CMK (cell line): Measurements from ENCODE around the gene MT1A.
"Not testable (repeated sequence)": the region's sequence is repeated elsewhere in the genome, so short reads cannot be mapped to it uniquely, and the experiment has no call there.

Experiments used
- DNase-seq: peaks from one replicate; pipeline ENCODE4 v3.0.0-alpha.2; 2010; ENCODE audit warnings: low read depth

Gene MT1A

DNA sequence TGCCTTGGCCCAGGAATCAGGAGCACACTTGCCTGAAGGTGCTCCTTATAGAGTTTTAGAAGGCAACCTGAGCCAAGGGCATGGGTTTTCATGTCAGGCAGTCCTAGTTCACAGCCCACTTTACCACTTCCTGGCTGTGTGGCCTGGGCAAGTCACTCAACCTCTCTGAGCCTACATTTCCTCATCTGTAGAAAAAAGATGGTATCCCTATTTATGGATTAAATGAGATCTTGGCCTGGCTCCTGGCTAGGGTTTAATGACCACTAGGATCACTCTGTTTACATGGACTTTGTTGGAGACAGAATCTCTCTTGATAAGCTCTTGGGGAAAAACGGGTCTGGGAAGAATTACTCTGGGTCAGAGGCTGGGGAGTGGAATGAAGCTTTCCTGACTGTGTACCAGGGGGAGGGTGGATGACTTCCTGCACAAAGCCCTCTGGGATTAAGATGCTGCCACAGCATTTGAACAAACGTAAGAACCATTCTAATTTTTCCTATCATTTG is 27.8 kb upstream of the MT1A start:
- DNase-seq, result no peak

DNA sequence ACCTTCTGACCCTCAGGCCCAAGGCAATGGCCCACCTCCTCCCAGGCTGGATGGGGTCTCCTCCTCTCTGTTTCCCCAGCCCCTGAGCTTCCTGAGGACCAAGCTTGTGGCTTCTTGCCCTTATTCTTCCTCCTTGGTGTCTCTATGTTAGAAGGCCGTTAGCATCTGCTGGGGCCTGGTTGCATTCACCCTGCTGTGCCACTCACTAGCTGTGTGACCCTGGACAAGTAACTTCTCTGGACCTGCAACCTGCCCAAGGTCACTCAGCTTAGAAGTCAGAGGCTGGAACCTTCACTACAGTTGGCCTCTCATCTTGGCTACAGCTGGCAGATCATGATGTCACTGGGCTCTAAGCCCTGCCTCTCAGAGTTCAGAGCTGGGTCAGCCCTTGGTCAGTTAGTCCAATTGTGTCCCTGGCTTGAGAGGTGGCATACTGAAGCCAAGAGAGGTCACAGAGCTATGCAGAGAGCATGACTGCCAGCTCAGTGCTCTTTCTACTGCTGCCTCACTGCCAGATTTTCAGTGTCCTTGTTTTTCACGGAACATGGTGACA is 27.1 kb upstream of the MT1A start:
- DNase-seq, result no peak

DNA sequence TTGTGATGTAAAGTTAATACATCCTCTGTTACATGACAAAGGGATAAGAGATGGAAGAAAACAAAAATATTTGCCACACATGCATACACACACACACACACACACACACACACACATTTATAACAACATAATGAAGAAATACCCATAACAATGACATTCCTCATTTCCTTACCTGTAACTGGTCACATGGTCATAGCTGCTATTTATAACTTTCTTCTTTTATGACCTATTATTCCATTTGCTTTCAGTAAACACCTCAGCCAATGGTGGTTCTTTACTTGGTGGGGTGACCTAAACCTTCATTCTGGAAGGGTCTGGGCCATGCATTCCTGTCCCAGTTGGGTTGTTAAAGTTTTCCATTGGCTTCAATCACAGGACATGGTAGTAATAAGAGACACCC is 24.8 kb upstream of the MT1A start:
- DNase-seq, result no peak

DNA sequence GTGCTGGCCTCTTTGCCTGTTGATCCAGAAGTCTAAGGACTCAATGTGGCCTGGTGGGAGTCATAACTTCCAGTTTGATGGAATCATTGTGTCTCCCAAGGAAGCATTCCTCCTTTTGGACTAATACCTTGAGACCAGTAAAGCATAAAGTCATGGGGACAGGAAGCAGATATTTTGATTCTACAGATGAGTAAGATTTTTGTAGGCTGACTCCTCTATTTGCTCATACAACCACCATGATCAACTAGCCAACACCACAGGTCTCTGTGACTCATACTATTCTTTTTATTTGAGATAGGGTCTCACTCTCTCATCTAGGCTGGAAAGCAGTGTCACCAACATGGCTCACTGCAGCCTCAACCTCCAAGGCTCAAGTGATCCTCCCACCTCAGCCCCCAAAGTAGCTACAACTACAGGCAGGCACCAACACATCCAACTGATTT is 23.9 kb upstream of the MT1A start:
- no peak for DNase-seq

DNA sequence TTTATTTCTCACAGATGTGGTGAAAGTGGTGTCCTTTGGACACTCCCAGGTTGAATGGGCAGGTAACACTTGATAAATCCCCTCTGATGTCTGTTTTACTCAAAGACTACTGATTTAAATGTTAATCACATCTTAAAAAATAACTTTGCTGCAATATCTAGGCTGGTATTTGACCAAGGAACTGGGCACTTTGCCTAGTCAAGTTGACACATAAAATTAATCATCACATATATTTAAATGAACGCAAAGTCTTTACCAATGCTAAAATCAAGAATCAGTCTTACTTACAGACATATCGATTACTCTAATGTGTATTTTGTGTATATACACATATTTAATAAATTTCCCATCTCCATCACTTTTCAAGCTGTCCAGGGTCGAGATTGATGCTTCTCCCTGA is 23.1 kb upstream of the MT1A start:
- DNase-seq, result no peak

GRCh38 chr16:56616608-56617211 is 21.8 kb upstream of the MT1A start:
- DNase-seq, result no peak

DNA sequence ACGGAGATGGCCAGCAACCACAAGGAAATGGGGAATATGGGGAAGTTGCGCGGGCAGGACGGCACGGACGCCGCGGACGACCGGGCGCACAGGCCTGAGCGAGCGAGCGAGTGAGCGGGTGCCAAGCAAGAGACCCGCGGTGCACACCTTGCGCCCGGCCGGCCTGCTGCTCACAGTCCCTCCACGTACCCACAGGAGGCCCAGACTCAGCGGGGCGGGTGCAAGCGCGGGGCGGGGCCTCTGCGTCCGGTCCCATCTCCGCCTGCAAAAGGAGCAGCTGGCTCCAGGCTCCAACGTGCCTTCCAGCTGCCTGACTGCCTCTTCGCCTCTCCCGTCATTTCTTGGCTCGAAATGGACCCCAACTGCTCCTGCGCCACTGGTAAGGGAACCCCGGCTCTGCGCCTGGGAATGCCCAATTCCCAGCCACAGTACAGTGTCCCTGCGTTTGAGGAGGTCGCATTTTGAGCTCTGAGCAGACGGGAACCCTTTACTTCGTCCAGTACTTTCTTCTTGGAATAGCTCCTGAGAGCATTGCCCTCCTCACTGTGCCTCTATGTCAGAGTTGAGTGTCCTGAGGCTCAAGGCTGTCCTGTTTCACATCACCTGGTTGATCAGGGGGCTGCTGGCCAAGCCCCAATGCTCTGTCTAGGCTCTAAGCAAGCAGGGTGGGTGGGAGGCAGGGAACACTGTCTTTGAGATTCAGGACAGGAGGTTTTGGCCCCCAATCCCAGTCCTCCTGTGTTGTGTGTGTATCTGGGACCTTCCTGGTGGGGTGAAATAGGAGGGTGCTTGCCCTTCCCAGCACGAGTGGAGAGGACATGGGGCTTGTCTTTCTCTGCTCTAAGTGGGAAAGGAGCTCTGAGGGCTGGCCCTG is 21.0 kb upstream of the MT1A start:
- DNase-seq, result no peak

DNA sequence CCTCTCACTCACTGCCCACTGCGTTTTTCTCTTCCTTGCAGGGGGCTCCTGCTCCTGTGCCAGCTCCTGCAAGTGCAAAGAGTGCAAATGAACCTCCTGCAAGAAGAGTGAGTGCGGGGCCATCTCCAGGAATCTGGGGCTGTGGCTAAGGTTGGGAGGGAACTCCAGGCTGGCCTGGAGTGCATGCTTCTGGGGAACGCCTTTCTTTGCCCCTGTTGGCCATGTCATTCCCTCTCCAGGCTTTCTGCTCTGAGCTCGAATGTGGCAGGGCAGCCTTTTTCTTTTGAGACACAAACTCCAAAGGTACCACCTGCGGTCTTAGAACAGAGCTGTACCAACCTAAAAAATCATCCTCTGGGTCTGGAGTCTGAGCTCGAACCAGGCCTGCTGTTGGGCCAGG is 20.3 kb upstream of the MT1A start:
- DNase-seq, result no peak

DNA sequence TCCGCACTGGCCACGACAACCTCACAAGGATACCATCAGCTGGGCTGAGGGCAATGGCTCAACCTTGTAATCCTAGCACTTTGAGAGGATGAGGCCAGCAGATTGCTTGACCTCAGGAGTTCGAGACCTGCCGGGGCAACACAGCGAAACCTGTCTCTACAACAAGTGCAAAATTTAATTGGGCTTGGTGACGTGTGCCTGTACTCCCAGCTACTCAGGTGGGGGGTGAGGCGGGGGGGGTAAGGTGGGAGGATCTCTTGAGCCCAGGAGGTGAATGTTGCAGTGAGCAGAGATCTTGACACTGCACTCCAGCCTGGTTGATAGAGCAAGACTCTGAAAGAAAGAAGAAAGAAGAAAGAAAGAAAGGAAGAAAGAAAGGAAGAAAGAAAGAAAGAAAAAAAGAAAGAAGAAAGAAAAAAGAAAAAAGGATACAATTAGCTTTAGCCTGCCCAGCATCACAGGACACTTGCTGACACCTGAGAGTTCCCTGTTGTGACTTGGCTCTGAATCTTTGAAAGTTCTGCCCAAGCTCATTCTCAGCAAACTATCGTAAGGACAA is 18.0 kb upstream of the MT1A start:
- DNase-seq, result no peak

- DNase-seq, result not testable (repeated sequence)
Observed at GRCh38 chr16:56621665-56622445, 16.6 kb upstream of the MT1A start.

GRCh38 chr16:56623184-56623583 is 15.3 kb upstream of the MT1A start:
- not testable (repeated sequence) for DNase-seq

DNA sequence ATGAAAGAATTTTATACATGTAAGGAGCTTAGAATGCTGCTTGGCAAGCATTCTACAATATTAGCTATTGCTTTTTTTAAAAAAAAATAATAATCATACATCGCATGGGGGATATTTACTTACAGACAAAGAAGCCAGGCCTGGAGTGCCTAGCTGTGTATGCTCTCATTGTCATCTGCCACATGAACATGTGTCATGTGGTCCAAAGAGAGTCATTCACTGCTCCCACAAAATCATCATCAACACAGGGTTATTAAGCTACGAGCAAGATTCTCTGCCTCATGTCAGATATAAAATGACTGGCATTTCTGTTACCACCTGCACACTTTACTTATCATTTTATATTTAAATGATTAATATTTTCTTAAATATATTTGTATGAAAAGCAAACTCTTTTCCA is 14.8 kb upstream of the MT1A start:
- no peak for DNase-seq

DNA sequence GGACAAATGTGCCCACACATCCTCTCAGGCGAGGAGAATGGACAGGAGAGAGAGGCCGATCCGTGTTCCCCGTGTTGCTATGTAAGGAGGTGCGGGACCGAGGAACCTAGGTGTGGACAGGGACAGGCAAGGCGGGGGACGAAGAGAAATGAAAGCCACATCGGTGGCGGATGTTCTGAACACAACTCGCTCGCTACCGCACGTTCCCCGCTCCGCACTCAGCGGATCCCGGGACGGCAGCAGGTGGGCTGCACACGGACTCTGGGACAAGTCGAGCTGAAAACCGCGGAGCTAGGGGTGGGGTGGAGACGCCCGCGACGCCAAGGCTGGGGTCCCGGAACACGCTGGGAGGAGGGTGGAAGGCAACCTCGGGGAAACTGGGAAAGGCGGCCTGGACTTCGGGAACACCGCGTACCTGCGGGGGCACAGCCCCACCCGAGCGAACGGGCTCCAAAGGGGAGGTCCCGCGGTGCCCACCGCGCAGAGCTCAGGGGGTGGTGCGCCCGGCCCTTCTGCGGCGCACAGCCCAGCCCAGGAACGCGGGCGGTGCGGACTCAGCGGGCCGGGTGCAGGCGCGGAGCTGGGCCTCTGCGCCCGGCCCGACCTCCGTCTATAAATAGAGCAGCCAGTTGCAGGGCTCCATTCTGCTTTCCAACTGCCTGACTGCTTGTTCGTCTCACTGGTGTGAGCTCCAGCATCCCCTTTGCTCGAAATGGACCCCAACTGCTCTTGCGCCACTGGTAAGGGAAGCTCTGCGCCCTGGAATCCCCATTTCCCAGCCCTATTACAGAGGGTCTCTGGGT is 13.1 kb upstream of the MT1A start, which contains the start of gene MT1E:
Gene MT1E (plus strand): TSS at position 642 of the 803 bp plus-strand sequence. CDS start 71 bp downstream, at position 713.
- no peak for DNase-seq

- no peak for DNase-seq
Observed at GRCh38 chr16:56625943-56626654, 12.4 kb upstream of the MT1A start.

DNA sequence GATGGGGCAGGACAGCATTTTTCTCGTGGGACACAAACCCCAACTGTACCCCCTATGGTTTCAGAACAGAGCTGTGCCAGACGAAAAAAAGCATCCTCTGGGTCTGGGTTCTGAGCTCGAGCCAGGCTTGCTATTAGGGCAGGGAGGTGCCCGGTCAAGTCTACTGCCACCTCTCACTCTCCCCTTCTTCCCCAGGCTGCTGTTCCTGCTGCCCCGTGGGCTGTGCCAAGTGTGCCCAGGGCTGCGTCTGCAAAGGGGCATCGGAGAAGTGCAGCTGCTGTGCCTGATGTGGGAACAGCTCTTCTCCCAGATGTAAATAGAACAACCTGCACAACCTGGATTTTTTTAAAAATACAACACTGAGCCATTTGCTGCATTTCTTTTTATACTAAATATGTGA is 11.8 kb upstream of the MT1A start:
- DNase-seq, result no peak

DNA sequence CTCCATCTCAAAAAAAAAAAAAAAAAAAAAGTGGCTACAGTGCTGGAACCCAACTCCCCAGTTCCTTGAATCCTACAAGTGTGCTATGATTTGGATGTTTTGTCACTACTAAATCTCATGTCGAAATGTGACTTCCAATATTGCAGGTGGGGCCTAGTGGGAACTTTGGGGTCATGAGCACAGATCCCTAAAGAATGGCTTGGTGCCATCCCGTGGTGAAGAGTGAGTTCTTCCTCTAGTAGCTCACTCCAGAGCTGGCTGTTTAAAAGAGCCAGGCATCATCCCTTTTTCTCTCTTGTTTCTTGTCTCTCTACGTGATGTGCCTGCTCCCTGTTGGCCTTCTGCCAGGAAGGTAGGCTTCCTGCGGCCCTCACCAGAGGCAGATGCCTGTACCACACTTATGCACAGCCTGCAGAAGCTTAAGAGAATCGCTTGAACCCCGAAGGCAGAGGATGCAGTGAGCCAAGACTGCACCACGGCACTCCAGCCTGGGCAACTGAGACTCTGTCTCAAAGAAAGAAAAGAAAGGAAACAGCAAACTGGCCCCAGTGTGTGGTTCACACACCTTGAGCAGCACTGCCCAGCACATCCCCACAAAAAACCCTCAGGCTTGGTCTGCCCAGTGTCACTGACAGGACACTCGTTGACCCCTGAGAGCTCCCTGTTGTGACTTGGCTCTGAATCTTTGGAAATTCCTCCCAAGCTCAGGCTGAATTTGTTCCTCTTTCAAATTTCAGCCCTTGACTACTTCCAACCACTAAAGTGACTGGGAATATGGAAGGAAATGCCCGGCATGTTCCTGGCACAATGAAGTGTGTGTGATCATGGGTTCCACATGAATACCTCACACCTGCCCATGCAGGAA is 9.7 kb upstream of the MT1A start:
- DNase-seq, result no peak

DNA sequence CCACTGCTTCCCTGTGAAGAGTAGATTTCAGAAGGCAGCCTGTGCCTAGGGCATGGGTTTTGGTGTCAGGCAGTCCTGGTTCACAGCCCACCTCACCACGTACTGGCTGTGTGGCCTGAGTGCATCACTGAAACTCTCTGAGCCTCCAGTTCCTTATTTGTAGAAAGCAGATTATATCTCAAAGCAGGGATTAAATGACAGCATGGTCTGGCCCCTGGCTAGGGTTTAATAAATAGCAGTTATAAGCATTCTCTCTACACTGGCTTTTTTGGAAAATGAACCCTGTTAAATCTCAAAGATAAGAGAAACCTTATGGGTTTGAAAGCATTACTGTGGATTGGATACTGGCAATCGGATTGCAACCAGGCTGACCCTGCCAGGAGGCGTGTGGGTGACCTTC is 8.9 kb upstream of the MT1A start:
- DNase-seq, result no peak

- no peak for DNase-seq
Observed at GRCh38 chr16:56630134-56630533, 8.3 kb upstream of the MT1A start.

DNA sequence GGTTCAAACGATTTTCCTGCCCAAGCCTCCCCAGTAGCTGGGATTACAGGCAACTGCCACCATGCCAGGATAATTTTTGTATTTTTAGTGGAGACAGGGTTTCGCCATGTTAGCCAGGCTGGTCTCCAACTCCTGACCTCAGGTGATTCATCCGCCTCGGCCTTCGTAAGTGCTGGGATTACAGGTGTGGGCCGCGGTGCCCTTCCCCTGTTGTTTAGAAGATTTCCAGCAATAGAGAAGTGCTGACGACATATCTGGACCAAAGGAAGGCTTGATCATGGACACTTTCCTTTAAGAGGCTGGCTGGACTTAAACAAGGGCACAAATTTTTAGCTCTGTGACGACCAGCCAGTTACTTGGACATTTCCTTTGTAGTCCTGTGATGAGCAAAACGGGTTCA is 7.3 kb upstream of the MT1A start:
- no peak for DNase-seq

- DNase-seq, result no peak
Observed at GRCh38 chr16:56631832-56632155, 6.7 kb upstream of the MT1A start.
